ENCODE measurements around the gene NOP10. TPM values are rescaled to one million over a fixed set of nuclear protein-coding genes. Genes with fewer than 3 reads are reported as not detected.

NOP10 gene
- total and polyA plus RNA-seq, 2 of the 8 experiments (the other 6 are each of a cell fraction or from before 2014, with no cell fraction given) = 285 to 981 TPM

DNA sequence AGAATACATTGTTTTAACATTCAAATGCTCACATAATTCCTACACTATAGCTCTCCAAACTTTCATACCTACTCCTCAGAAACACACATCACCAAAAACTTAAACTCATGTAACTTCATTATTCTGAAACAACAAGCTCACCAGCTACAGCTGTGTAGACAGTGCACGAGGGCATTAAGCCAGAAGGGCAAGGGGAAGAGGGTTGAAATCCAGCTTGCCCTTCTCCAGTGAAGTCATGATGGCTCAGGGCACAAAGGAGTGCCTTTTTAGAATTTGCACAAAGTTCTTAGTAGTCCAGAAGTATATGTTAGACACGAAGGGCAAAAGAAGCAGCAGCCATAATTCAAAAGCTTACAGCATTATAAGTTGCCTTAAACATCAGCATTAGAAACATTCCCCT lies 13.9 kb downstream of the NOP10 start:
- Histone ChIP-seq H3K23me2 (ENCODE audit: low read depth, low read length) (no peaks in the 10 kb centered on the region), H4K8ac (ENCODE audit: extremely low read depth, insufficient read depth, low read length) (no peak overlapping the region), H2BK120ac (replicated peaks; ENCODE audit: low read depth, low read length) (no peak overlapping the region), H2BK5ac (ENCODE audit: low read depth, low read length) (no peak overlapping the region), H3K4me3 (ENCODE audit: extremely low read depth in 1 of 4, insufficient read depth in 2 of 4, low read depth in 3 of 4, low read length in 4 of 4) (no peak overlapping the region), H2BK12ac (ENCODE audit: low read depth, low read length) (no peak overlapping the region), H3K14ac (ENCODE audit: insufficient read length) (no peak overlapping the region), H3K18ac (ENCODE audit: extremely low read depth, low read length) (no peak overlapping the region), H2AK5ac (ENCODE audit: low read depth, low read length) (no peak overlapping the region), H4K91ac (replicated peaks; ENCODE audit: insufficient read length, low read length) (no peak overlapping the region), H4K20me1 (replicated peaks in 1 of 2; ENCODE audit: control insufficient read depth in 1 of 2, insufficient read depth in 2 of 2, low read length in 2 of 2) (no peaks in the 10 kb centered on the region), H3K56ac (replicated peaks; ENCODE audit: insufficient read length, low read depth, low read length) (no peak overlapping the region), H3K4me1 (replicated peaks in 1 of 4; ENCODE audit: control insufficient read depth in 3 of 4, insufficient read depth in 4 of 4, low read length in 3 of 4) (no peaks in the 10 kb centered on the region), H2BK15ac (ENCODE audit: low read length) (no peak overlapping the region), H3K27me3 (replicated peaks in 1 of 4; ENCODE audit: control insufficient read depth in 3 of 4, extremely low read depth in 1 of 4, insufficient read depth in 3 of 4, low read length in 3 of 4) (no peaks in the 10 kb centered on the region), H4K5ac (ENCODE audit: insufficient read length, low read depth, low read length) (no peak overlapping the region), H3K79me1 (ENCODE audit: low read depth, low read length) (no peaks in the 10 kb centered on the region), H3K23ac (ENCODE audit: insufficient read length) (no peak overlapping the region), H2BK20ac (ENCODE audit: low read length) (no peak overlapping the region), H3K9me3 (ENCODE audit: insufficient read depth in 2 of 2, low read depth in 1 of 2, low read length in 1 of 2) (no peaks in the 10 kb centered on the region), H3K27ac (ENCODE audit: low read depth, low read length) (no peak overlapping the region), H2AFZ (ENCODE audit: low read length) (no peak overlapping the region), H3K9ac (replicated peaks in 1 of 4; ENCODE audit: extremely low read depth in 1 of 4, low read depth in 3 of 4, low read length in 3 of 4) (no peak overlapping the region), H3K79me2 (ENCODE audit: control insufficient read depth in 1 of 2, insufficient read depth in 2 of 2, low read length in 2 of 2) (no peaks in the 10 kb centered on the region), H3K4me2 (ENCODE audit: insufficient read depth in 1 of 2, low read depth in 2 of 2, low read length in 2 of 2) (no peak overlapping the region), H3K4ac (replicated peaks; ENCODE audit: insufficient read length, low read depth, low read length) (no peak overlapping the region), H3K36me3 (ENCODE audit: control insufficient read depth in 2 of 4, insufficient read depth in 4 of 4, low read length in 3 of 4) (no peaks in the 10 kb centered on the region)
- ChIA-PET POLR2A (ENCODE audit: partially characterized antibody) (interaction anchor here (0.6 to 3.3 kb wide), 2 partner anchors 9 to 15 kb away, joined by 3 to 11 read pairs; partner anchors contain the start of gene SLC12A6), CTCF (ENCODE audit: partially characterized antibody) (interaction anchor here (0.6 to 2.2 kb wide), 6 partner anchors 9 to 88 kb away, joined by 3 to 9 read pairs (median 4); partner anchors contain the start of gene SLC12A6)
- DNase-seq (ENCODE audit: low read depth in 1 of 2, low spot score in 2 of 2) (no peak), FAIRE-seq (no peak)
- WGBS, 2 experiments (ENCODE audit: extremely low coverage in 1 of 2, insufficient coverage in 1 of 2, insufficient read length in 1 of 2, insufficient replicate concordance in 2 of 2, low coverage in 1 of 2, low lambda C conversion rate in 2 of 2, missing lambda C conversion rate in 1 of 2) = 83% methylated on average over 2 of the region's 2 CpGs; no CpG with 5 or more reads in 1 of the 2 experiments
- no peak for TF ChIP-seq RFX5 (IDR thresholded peaks at IDR 0.05; ENCODE audit: borderline replicate concordance, low read depth, low read length)
- TF ChIP-seq RAD21 (IDR thresholded peaks at IDR 0.05 in 1 of 2, conservative IDR thresholded peaks at IDR 0.05 in 1 of 2; ENCODE audit: low read depth in 2 of 2, low read length in 2 of 2) = no peak
- no peak for TF ChIP-seq POLR2A (IDR thresholded peaks at IDR 0.05; ENCODE audit: control extremely low read depth in 1 of 2, low read depth in 2 of 2, low read length in 2 of 2)
- TF ChIP-seq EGR1 (IDR thresholded peaks at IDR 0.05; ENCODE audit: borderline replicate concordance, low read depth, low read length) = no peak
- TF ChIP-seq RNF2 (IDR thresholded peaks at IDR 0.05; ENCODE audit: borderline replicate concordance, low read depth, low read length, missing control alignments, poor library complexity, severe bottlenecking) = no peak
- TF ChIP-seq NANOG (IDR thresholded peaks at IDR 0.05; ENCODE audit: insufficient read depth, low read depth, low read length, poor library complexity, severe bottlenecking) = no peak
- no peak for TF ChIP-seq ZNF274 (IDR thresholded peaks at IDR 0.05; ENCODE audit: borderline replicate concordance, extremely low read depth, low read length)
- TF ChIP-seq, protein P1, sequence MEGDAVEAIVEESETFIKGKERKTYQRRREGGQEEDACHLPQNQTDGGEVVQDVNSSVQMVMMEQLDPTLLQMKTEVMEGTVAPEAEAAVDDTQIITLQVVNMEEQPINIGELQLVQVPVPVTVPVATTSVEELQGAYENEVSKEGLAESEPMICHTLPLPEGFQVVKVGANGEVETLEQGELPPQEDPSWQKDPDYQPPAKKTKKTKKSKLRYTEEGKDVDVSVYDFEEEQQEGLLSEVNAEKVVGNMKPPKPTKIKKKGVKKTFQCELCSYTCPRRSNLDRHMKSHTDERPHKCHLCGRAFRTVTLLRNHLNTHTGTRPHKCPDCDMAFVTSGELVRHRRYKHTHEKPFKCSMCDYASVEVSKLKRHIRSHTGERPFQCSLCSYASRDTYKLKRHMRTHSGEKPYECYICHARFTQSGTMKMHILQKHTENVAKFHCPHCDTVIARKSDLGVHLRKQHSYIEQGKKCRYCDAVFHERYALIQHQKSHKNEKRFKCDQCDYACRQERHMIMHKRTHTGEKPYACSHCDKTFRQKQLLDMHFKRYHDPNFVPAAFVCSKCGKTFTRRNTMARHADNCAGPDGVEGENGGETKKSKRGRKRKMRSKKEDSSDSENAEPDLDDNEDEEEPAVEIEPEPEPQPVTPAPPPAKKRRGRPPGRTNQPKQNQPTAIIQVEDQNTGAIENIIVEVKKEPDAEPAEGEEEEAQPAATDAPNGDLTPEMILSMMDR (IDR thresholded peaks at IDR 0.05; ENCODE audit: control extremely low read depth in 1 of 3, insufficient read depth in 1 of 3, low read depth in 1 of 3, low read length in 3 of 3) = no peak
- TF ChIP-seq, protein P2, sequence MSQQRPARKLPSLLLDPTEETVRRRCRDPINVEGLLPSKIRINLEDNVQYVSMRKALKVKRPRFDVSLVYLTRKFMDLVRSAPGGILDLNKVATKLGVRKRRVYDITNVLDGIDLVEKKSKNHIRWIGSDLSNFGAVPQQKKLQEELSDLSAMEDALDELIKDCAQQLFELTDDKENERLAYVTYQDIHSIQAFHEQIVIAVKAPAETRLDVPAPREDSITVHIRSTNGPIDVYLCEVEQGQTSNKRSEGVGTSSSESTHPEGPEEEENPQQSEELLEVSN (IDR thresholded peaks at IDR 0.05) = no peak
- no peak for TF ChIP-seq PHF8 (conservative IDR thresholded peaks at IDR 0.05; ENCODE audit: low read depth, low read length)

Data from H1 (cell line).